ENCODE results near the gene SAMD7.

SAMD7 gene

GRCh38 chr3:169965562-169966427, 54.4 kb downstream of the SAMD7 start:
- no peak for TF ChIP-seq GATA3 (IDR thresholded peaks at IDR 0.05; ENCODE audit: low read depth, low read length)
- no peak for TF ChIP-seq GATA2 (IDR thresholded peaks at IDR 0.05; ENCODE audit: low read depth, low read length)

DNA sequence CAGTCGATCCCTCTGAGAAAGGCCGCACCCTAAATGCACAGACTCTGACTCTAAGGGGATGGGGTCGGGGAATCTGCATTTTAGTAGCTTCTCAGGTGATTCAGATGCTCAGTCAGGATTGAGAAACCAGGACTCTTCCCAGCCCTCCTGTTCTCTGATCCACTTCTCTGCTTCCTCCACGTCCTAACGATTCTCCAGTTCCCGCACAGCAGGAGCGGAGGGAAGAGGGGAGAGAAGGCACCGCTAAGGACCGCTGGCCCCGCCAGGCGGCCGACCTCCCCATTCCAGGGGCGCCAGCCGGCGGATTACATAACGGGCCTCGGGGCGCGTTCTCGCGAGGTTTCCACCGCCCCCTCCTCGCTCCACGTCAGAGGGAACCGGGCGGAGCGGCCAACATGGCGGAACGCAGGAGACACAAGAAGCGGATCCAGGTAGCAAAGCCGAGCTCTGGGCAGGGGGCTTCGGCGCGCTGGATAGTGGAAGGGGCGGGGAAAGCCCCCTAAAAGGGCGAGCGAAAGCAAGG, 55.1 kb downstream of the SAMD7 start, which contains the start of gene SEC62:
Gene SEC62, plus strand, starts transcription at position 380 of the 523 bp plus-strand sequence. Its CDS starts 16 bp downstream, at position 396.
- TF ChIP-seq GATA3 (IDR thresholded peaks at IDR 0.05; ENCODE audit: low read depth, low read length) (no peak), GATA2 (IDR thresholded peaks at IDR 0.05; ENCODE audit: low read depth, low read length) (no peak)

DNA sequence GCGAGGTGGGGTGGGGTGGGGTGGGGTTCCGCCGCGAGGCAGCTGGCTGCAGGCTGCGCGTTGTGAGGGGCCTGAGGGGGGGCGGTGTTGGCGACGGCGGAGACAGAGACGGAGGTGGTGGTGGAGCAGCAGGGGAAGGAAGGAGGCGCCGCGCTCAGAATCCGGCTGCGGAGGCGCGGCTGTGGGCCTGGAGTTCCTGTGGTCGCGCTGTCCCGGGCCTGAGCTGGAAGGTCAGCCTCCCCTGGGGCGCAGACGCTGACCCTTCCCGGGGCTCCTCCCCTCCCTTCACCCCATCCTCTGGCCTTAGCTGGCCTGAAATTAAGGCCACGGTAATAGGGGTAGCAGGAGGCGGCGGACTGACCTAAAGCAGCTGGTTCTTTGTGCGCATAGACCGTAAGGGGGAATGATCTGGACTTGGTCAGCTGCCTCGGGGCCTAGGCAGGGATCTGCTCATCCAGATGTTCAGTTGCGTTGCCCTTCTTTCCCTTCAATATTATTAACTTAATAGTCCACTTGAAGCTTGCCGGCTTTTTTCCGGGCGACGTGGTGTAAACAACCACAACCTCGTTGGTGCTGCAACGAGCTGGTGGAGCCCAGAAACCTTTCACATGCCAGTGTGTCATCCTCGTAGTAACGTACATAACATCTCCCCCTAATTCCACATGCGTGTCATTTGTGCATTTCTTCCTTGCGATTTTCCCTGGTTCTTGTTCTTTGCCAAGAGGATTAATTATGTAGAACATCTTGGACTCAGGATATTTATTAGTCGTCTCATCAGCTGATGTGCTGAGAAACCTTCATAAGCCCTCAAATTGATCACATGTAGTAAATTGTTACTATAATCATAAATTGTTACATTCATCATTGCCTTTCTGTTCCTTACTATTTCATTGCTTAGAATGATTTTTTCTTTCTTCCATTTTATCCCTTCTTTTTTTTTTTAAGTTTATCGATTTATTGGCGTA, 55.9 kb downstream of the SAMD7 start:
- TF ChIP-seq GATA3 (IDR thresholded peaks at IDR 0.05; ENCODE audit: low read depth, low read length) (no peak), GATA2 (IDR thresholded peaks at IDR 0.05; ENCODE audit: low read depth, low read length) (no peak)

- TF ChIP-seq GATA2 (IDR thresholded peaks at IDR 0.05; ENCODE audit: low read depth, low read length) (no peak), GATA3 (IDR thresholded peaks at IDR 0.05; ENCODE audit: low read depth, low read length) (no peak)
These were observed 57.0 kb downstream of the SAMD7 start for GRCh38 chr3:169968224-169968885.

GRCh38 chr3:169969174-169970095, 58.1 kb downstream of the SAMD7 start:
- no peak for TF ChIP-seq GATA3 (IDR thresholded peaks at IDR 0.05; ENCODE audit: low read depth, low read length)
- no peak for TF ChIP-seq GATA2 (IDR thresholded peaks at IDR 0.05; ENCODE audit: low read depth, low read length)

DNA sequence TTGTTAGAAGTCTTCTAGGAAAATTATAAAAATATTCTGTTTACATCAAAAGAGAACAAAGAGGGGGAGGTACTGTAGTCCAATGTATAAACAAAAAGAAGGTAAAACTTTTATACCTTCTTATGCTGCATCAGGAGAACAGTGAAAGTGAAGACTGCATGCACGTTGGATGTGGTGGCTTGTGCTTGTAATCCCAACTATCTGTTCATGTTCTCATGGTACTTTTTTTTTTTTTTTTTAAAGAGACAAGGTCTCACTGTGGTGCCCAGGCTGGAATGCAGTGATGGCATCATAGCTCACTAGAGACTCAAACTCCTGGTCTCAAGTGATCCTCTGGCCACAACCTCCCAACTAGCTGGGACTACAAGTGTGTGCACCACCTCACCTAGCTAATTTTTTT, 59.5 kb downstream of the SAMD7 start:
- TF ChIP-seq GATA3 (IDR thresholded peaks at IDR 0.05; ENCODE audit: low read depth, low read length) (no peak), GATA2 (IDR thresholded peaks at IDR 0.05; ENCODE audit: low read depth, low read length) (no peak)

- TF ChIP-seq GATA3 (IDR thresholded peaks at IDR 0.05; ENCODE audit: low read depth, low read length) = no peak
- no peak for TF ChIP-seq GATA2 (IDR thresholded peaks at IDR 0.05; ENCODE audit: low read depth, low read length)
These were observed 60.1 kb downstream of the SAMD7 start for GRCh38 chr3:169971522-169971921.

DNA sequence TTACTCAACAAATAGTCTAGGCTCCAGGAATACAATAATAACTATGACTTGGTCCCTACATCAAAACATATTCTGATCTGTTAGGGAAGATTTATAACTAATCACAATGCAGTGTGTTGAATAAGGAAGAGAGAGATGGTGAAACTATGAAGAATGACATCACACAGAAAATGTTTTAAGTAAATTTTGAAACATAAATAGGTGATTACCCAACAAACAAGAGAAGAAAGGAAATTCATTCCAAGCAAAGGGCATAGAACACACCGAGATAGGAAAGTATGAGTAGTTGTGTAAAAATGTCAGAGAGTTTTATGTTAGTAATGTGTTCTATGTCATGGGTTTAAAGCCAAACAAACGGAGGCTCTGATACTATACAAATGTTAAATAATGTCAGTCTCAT, 68.7 kb downstream of the SAMD7 start:
- TF ChIP-seq GATA2 (IDR thresholded peaks at IDR 0.05; ENCODE audit: low read depth, low read length) (no peak), GATA3 (IDR thresholded peaks at IDR 0.05; ENCODE audit: low read depth, low read length) (no peak)

- no peak for TF ChIP-seq GATA2 (IDR thresholded peaks at IDR 0.05; ENCODE audit: low read depth, low read length)
- TF ChIP-seq GATA3 (IDR thresholded peaks at IDR 0.05; ENCODE audit: low read depth, low read length) = no peak
These were observed 72.9 kb downstream of the SAMD7 start for GRCh38 chr3:169984292-169984691.

Measured in SH-SY5Y (cell line).